Activated CD4-positive, alpha-beta T cell treated with anti-CD3 and anti-CD28 coated beads, Interleukin-2, amount 10 ng/mL, durations not matched to agents 7 days and 5 days (primary cell): ENCODE measurements around the gene SEMA3A. TPM values are rescaled to one million over a fixed set of nuclear protein-coding genes. Genes with fewer than 3 reads are reported as not detected.

Experiments
- CTCF ChIA-PET: fragments of 350-600 bp; sonication (Branson Sonifier 250); formaldehyde crosslinking; loops from one replicate; lab custom pipeline; 2021; ENCODE audit warnings: antibody characterized with exemption; lab: Charles Lee
- POLR2A ChIA-PET: fragments of 350-600 bp; sonication (Branson Sonifier 250); formaldehyde crosslinking; loops from one replicate; lab custom pipeline; 2021; ENCODE audit warnings: antibody characterized with exemption; lab: Charles Lee
- DNase-seq: peaks from one replicate; pipeline ENCODE4 v3.0.0-alpha.2; 2020
- H3K27ac Mint-ChIP-seq: one replicate; pipeline ENCODE4 v1.8.0; 2021; ENCODE audit warnings: mild to moderate bottlenecking, moderate library complexity, mixed read lengths
- H3K27me3 Mint-ChIP-seq: one replicate; pipeline ENCODE4 v1.8.0; 2021; ENCODE audit warnings: mixed read lengths
- H3K36me3 Mint-ChIP-seq: one replicate; pipeline ENCODE4 v1.8.0; 2021; ENCODE audit warnings: low read depth, mixed read lengths
- H3K4me1 Mint-ChIP-seq: one replicate; pipeline ENCODE4 v1.8.0; 2021; ENCODE audit warnings: mixed read lengths
- H3K4me3 Mint-ChIP-seq: one replicate; pipeline ENCODE4 v1.8.0; 2021; ENCODE audit warnings: mild to moderate bottlenecking, moderate library complexity, mixed read lengths
- H3K9me3 Mint-ChIP-seq: one replicate; pipeline ENCODE4 v1.8.0; 2021; ENCODE audit warnings: mixed read lengths
- total RNA-seq, 2 experiments: library from RNA; stranded (reverse); gene quantifications; one replicate each; pipeline ENCODE4 v1.2.3, GENCODE V29; 2021

SEMA3A gene
- total RNA-seq, 2 experiments from 2014 or later, result 1.3 to 1.4 TPM

- Mint-ChIP-seq H3K4me3 (no peak overlapping the region), H3K9me3 (no peaks in the 10 kb centered on the region), H3K4me1 (no peaks in the 10 kb centered on the region), H3K27me3 (no peaks in the 10 kb centered on the region), H3K27ac (no peak overlapping the region), H3K36me3 (no peaks in the 10 kb centered on the region)
- CTCF ChIA-PET, result no interaction called here
- POLR2A ChIA-PET, result no interaction called here
- no peak for DNase-seq
These were observed 262.6 kb downstream of the SEMA3A start for GRCh38 chr7:83931968-83932367.

GRCh38 chr7:83930262-83930661 lies 264.3 kb downstream of the SEMA3A start:
- ChIA-PET POLR2A (no interaction called here), CTCF (no interaction called here)
- Mint-ChIP-seq H3K9me3 (no peaks in the 10 kb centered on the region), H3K27me3 (no peaks in the 10 kb centered on the region), H3K27ac (no peak overlapping the region), H3K4me1 (no peaks in the 10 kb centered on the region), H3K4me3 (no peak overlapping the region), H3K36me3 (no peaks in the 10 kb centered on the region)
- no peak for DNase-seq

GRCh38 chr7:83925860-83926259 lies 268.7 kb downstream of the SEMA3A start:
- Mint-ChIP-seq H3K36me3 (no peaks in the 10 kb centered on the region), H3K4me1 (no peaks in the 10 kb centered on the region), H3K9me3 (no peaks in the 10 kb centered on the region), H3K27me3 (no peaks in the 10 kb centered on the region), H3K4me3 (no peak overlapping the region), H3K27ac (no peak overlapping the region)
- POLR2A ChIA-PET, result no interaction called here
- CTCF ChIA-PET, result no interaction called here
- DNase-seq, result no peak

- no peaks in the 10 kb centered on the region for H3K4me1 Mint-ChIP-seq
- ChIA-PET POLR2A (no interaction called here), CTCF (no interaction called here)
- no peak for DNase-seq
- no peak overlapping the region for H3K27ac Mint-ChIP-seq
- H3K9me3 Mint-ChIP-seq, result no peaks in the 10 kb centered on the region
- H3K27me3 Mint-ChIP-seq, result no peaks in the 10 kb centered on the region
- no peaks in the 10 kb centered on the region for H3K36me3 Mint-ChIP-seq
- H3K4me3 Mint-ChIP-seq, result no peak overlapping the region
These were observed 272.5 kb downstream of the SEMA3A start for GRCh38 chr7:83921941-83922607.

GRCh38 chr7:83921271-83921940 lies 273.2 kb downstream of the SEMA3A start:
- Mint-ChIP-seq H3K9me3 (no peaks in the 10 kb centered on the region), H3K4me1 (no peaks in the 10 kb centered on the region), H3K27ac (no peak overlapping the region), H3K27me3 (no peaks in the 10 kb centered on the region), H3K36me3 (no peaks in the 10 kb centered on the region), H3K4me3 (no peak overlapping the region)
- ChIA-PET CTCF (no interaction called here), POLR2A (no interaction called here)
- no peak for DNase-seq

DNA sequence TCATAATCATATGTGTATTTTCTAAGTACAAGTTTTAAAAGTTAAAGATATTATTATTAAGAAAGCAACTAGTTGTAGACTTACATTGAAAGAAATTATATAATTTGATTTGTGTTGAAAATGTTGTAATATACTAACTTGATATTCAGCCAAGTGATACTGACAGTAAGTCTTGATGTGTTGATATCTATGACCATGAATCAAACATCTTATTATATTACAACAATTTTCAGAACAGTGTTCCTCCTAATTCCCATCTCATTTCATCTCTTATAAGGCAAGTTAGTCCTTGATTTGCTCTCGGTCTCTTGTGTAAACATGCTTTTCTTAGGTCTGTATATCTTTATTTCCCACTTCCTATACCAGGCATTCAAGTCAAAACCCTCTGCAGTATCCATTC lies 276.4 kb downstream of the SEMA3A start:
- no peak for DNase-seq
- ChIA-PET CTCF (no interaction called here), POLR2A (no interaction called here)
- Mint-ChIP-seq H3K27me3 (no peaks in the 10 kb centered on the region), H3K36me3 (no peaks in the 10 kb centered on the region), H3K4me1 (no peaks in the 10 kb centered on the region), H3K27ac (no peak overlapping the region), H3K9me3 (no peaks in the 10 kb centered on the region), H3K4me3 (no peak overlapping the region)

GRCh38 chr7:83913174-83913573 lies 281.4 kb downstream of the SEMA3A start:
- no peaks in the 10 kb centered on the region for H3K4me1 Mint-ChIP-seq
- ChIA-PET CTCF (no interaction called here), POLR2A (no interaction called here)
- no peak for DNase-seq
- no peaks in the 10 kb centered on the region for H3K27me3 Mint-ChIP-seq
- no peaks in the 10 kb centered on the region for H3K9me3 Mint-ChIP-seq
- no peak overlapping the region for H3K27ac Mint-ChIP-seq
- no peaks in the 10 kb centered on the region for H3K36me3 Mint-ChIP-seq
- no peak overlapping the region for H3K4me3 Mint-ChIP-seq

DNA sequence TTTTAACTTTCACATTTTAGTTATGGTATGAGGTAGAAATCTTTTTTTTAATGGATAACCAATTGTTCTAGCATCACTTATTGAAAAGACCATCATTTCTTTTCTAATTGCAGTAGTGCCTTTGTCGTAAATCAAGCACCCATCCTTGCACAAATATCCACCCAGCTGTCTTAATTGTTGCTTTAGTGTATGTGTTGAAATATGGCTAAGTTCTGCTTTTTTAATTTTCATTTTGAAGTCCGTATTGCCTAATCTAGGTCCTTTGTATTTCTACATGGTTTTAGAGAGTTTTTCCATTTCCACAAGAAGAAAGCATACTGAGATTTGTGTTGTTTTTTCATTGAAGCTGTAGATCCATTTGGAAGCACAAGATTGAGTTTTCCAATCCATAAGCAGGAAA lies 286.1 kb downstream of the SEMA3A start:
- ChIA-PET POLR2A (no interaction called here), CTCF (no interaction called here)
- no peaks in the 10 kb centered on the region for H3K9me3 Mint-ChIP-seq
- H3K27ac Mint-ChIP-seq, result no peak overlapping the region
- DNase-seq, result no peak
- no peaks in the 10 kb centered on the region for H3K36me3 Mint-ChIP-seq
- H3K27me3 Mint-ChIP-seq, result no peaks in the 10 kb centered on the region
- H3K4me3 Mint-ChIP-seq, result no peak overlapping the region
- no peaks in the 10 kb centered on the region for H3K4me1 Mint-ChIP-seq
